Inflammatory macrophage (primary cell): ENCODE measurements around the gene TESK2.
"Not testable (repeated sequence)": the region's sequence is repeated elsewhere in the genome, so short reads cannot be mapped to it uniquely, and the experiment has no call there.

Experiments
- DNase-seq, 2 donors: peaks; one replicate each; pipeline ENCODE4 v3.0.0-alpha.2; 2020 to 2022
- total RNA-seq, 18 experiments: gene quantifications; one replicate each; lab custom pipeline; 2026; ENCODE audit warnings: mixed read lengths in 6 of 18, inconsistent platforms in 2 of 18; lab: John Stamatoyannopoulos, UW

Gene TESK2, protein sequence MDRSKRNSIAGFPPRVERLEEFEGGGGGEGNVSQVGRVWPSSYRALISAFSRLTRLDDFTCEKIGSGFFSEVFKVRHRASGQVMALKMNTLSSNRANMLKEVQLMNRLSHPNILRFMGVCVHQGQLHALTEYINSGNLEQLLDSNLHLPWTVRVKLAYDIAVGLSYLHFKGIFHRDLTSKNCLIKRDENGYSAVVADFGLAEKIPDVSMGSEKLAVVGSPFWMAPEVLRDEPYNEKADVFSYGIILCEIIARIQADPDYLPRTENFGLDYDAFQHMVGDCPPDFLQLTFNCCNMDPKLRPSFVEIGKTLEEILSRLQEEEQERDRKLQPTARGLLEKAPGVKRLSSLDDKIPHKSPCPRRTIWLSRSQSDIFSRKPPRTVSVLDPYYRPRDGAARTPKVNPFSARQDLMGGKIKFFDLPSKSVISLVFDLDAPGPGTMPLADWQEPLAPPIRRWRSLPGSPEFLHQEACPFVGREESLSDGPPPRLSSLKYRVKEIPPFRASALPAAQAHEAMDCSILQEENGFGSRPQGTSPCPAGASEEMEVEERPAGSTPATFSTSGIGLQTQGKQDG
- 4.5 to 11.9 (median 7.4) reads per million in 18 experiments for total RNA-seq

DNA sequence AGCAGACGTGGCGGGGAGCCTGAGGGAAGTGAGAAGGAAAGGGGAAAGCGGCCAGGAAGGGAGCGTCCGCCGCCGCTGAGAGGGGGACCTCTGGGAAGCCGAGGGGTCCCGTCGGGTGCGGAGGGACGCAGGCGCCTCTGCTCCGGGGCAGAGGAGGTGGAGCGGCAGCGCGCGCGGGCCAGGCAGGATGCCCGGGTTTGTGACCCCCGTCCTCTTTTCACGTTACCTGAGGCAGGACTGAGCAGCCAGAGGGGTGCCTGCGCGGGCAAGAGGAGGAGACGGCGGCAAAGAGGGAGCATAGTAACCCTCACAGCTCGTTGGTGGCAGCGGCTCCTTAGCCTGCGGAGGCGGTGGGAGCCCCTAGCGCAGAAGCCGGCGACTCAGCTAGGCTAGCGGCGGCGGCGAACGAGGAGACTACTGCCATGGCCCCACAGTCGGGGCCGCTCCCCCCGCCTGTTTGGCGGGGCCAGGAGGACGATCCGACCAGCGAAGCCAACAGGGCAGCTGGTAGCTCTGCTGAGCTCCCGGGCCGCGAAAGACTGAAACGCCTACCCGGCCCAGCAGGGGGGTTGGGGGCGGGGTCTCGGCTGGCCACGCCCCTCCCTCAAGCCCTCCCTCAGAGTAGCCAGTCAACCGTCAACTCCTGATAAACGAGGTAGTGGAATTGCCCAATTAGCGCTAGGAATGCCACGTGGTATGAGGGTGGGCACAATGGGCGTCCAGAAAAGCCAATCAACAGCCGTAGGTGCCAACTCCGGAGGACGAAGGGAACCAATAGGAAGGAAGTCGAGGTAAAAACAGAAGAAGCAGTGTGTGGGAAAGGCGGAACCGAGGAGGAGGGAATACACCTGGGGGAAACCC is at the start of gene TESK2:
Gene TESK2, minus strand, starts transcription at position 538 of the 861 bp plus-strand sequence. CDS start 33,378 bp downstream, outside the sequence.
- peak; percentile 98 to 99 for DNase-seq

DNA sequence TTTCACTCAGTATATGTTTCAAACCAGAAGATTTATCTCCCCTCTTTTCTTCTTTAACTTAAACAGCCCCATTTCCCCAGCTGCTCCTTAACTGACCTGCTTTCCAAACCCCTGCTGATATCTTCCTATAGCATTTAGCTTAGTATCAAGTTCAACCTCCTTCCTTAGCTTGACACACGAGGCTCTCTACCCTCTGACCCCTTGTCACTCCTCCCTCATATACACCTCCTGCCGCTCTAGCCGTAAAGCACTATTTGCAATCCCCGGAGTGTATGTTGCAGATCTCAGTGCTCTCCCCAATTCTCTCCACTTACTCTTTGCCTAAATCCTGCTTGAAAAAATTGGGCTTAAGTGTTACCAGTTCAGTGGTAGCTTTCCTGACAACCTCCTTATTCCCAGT is 45.9 kb upstream of the TESK2 start:
- no peak for DNase-seq

DNA sequence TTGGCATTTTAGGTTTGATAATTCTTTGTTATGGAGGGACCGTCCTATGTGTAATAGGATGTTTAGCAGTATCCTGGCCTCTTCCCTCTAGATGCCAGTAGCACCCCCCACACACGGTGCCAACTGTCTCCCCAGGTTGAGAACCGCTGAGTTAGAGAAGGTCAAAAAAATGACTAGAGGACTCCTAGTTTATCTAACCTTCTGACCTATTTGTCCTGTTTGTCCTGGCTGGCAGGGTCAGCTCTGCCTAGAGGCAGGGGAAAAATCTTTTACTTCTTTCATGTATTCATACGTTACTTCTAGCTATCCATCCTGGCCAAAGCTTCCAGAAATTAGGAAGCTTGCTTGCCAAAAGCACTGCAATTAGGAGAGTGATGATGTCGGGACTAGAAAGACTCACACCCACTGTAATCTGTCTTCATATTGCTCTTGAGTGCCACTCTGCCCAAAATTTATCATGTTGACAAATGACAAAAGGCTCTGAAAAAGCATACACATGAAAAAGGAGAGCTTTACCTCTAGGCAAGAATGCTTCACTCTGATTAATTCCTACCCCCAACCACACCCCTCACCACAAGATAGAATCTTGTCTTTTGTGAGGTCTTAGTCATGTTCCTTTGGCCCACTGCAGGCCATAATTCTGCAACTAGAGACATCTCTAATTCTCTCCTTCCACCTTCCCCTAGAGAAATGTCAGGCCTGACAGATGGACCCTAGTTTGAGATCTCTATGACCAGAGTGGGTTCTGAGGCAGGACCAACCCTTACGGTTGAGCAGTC is 45.2 kb upstream of the TESK2 start:
- no peak for DNase-seq

DNA sequence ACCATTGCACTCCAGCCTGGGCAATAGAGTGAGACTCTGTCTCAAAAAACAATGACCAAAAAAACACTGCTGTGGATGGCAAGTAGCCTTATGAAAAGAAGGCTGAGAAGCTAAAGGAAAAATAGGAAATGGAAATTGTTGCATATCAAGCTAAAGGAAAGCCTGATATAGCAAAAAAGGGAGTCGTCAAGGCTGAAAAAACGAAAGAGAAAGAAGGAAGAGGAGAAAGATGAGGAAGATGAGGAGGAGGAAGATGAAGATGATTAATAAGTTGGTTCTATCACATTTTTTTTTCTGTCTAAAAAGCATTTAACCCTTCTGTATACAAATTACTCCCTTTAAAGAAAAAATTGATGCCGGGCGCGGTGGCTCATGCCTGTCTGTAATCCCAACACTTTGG is 40.9 kb upstream of the TESK2 start:
- DNase-seq: peak in 1 of 2 donors; percentile 34

DNA sequence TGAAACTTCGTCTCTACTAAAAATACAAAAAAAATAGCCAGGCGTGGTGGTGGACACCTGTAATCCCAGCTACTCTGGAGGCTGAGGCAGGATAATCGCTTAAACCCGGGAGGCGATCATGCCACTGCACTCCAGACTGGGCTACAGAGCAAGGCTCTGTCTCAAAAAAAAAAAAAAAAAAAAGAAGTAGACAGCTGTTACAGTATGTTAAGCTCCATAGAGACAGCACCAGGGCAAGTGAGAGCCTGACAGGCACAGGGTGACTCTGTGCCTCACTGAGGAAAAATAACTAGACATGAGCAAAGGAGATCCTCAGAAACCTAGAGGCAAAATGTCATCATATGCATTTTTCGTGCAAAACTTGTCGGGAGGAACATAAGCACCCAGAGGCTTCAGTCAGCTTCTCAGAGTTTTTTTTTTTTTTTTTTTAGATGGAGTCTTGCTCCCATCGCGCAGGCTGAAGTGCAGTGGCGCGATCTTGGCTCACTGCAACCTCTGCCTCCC is 39.7 kb upstream of the TESK2 start:
- no peak for DNase-seq

DNA sequence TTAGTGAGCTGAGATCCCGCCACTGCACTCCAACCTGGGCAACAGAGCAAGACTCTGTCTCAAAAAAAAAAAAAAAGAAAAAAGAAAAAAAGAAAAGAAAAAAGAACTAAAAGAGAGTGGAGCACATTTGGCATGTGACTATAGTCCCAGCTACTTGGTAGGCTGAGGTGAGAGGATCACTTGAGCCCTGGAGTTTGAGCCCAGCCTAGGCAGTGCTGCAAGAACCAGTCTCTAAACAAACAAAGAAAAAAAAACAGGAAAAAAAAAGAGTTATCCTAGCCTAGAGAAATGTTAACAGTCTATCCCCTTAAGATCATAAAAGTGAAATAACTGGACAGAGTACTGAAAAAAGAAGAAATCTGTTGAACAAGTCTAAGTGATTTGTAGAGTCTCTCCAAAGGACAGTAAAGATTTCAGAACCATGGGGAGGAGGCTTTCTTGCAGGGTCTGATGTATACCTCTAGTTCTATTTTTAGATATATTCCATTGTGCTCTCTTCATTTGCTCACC is 35.2 kb upstream of the TESK2 start:
- DNase-seq: no peak

DNA sequence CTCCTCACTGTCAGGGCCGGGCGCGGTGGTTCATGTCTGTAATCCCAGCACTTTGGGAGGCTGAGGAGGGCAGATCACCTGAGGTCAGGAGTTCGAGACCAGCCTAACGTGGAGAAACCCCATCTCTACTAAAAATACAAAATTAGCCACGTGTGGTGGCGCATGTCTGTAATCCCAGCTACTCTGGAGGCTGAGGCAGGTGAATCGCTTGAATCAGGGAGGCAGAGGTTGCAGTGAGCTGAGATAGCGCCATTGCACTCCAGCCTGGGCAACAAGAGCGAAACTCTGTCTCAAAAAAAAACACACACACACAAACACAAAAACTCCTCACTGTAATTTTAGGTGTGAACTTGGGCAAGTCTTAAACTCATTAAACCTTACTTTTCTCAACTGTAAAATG is 33.0 kb upstream of the TESK2 start:
- not testable (repeated sequence) for DNase-seq

DNA sequence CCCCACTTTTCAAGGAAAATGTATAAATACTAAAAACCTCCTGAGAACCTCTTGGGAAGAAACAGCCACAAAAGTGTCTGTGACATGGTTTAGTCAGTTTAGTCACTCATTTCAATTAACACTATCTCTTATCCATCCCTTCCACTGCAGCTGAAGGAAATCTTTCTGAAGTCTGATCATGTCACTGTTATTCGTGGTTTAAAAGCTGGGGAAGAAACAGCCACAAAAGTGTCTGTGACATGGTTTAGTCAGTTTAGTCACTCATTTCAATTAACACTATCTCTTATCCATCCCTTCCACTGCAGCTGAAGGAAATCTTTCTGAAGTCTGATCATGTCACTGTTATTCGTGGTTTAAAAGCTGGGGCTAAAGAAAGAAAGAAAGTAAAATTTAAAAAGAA is 32.6 kb upstream of the TESK2 start:
- not testable (repeated sequence) for DNase-seq

DNA sequence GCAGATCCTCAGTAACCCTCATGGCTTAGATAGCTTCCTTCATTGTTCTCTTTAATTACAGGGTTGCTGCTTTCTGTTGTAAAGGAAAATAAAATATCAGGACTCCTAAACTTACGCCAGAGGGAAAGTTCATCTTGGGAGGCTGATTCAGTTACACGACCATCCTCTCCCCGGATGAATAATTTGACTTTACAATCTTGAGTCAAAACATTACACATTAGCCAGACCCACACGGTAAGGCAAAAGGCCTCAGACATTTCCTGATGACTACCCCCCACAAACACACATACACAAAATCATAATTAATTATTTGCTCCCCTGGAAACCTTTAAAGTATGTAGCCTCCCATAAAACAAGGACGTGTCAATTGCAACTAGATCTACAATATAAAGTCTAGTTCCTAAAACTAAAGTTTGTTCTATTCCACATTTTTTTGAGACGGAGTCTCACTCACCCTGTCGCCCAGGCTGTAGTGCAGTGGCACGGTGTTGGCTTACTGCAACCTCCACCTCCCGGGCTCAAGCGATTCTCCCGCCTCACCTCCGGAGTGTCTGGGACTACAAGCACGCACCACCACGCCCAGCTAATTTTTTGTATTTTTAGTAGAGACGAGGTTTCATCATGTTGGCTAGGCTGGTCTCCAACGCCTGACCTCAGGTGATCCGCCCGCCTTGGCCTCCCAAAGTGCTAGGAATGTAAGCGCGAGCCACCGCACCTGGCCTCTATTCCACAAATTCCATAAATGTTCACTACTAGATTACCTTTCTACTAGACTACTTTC is 31.6 kb upstream of the TESK2 start:
- DNase-seq: no peak

DNA sequence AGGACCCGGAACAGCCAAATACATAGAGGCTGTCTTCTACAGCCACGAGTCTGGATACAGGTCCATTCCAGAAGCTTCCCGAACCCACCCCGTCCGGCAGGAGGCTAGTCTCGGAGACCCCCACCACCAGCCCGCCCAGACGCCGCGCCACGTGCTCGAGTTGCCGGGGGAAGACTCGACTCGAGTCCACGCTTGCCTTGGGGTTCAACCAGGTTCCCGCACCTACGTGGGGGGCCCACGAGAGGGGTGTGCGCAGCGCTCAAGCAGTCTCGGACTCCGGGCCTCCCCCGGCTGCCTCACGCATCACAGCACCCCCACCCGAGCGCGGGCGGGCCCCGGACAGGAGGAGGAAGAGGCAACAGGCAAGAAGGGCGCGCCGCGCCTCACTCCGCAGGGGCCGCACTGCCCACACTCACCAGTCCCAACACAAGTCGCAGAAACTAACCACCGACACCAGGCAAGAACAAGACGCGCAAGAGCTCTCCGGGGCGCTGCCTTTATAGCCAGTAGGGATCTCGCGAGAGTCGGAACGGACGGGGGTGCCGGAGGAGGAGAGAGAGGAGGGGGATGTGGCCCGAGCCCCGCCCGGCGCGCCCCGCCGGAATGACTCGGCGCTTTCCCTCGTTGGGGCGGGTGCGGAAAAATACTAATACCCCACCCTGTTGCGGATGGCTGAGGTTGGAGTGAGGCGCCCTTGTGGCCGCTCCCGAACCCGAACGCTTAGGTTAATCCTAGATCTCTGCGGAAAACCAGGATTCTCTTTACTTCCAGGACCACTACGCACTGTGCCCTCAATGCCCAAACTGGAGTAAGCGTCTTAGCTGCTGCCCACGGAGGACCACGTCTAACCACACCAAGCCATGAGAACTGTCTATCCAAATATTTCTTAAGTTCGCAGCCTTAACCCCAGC is 30.7 kb upstream of the TESK2 start, which contains the start of gene PRDX1:
Gene PRDX1, minus strand, starts transcription at position 472 of the 911 bp plus-strand sequence. CDS start 2,841 bp downstream, outside the sequence.
- DNase-seq: peak; percentile 98 to 100

DNA sequence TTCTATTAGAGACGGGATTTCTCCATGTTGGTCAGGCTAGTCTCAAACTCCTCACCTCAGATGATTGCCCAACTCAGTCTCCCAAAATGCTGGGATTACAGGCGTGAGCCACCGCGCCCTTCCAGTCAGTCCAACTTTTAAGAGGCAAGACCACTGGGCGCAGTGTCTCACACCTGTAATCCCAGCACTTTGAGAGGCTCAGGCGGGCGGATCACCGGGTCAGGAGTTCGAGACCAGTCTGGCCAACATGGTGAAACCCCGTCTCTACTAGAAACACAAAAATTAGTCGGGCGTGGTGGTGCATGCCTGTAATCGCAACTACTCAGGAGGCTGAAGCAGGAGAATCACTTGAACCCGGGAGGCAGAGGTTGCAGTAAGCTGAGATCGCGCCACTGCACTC is 28.8 kb upstream of the TESK2 start:
- DNase-seq: not testable (repeated sequence)

DNA sequence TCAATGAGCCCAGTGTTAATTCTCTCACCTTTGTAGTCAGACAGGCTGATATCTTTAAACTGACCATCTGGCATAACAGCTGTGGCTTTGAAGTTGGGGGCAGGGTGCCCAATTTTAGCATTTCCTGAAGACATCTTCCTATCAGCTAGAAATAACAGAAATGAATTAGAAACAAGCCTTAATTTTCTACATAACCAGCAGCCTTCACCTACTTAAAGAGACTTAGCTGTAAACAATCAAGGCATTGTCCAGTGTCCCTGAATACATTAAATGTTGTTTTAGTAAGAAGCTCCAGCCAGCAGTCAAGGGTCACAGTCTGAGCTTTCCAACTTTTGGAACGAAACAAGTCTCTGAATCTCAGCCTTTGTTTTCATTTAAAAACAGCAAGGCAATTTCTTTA is 27.9 kb upstream of the TESK2 start:
- no peak for DNase-seq

DNA sequence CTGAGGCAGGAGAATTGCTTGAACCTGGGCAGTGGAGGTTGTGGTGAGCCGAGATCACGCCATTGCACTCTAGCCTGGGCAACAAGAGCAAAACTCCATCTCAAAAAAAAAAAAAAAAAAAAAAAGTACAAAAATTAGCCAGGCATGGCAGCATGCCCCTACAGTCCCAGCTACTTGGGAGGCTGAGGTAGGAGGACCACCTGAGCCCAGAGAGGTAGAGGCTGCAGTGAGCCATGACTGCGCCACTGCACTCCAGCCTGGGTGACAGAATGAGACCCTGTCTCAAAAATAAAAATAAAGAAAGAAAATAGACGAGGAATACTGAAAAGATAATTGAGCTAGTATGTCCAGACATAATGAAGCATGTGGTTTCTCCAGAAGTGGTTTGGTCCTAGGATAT is 27.4 kb upstream of the TESK2 start:
- not testable (repeated sequence) for DNase-seq

DNA sequence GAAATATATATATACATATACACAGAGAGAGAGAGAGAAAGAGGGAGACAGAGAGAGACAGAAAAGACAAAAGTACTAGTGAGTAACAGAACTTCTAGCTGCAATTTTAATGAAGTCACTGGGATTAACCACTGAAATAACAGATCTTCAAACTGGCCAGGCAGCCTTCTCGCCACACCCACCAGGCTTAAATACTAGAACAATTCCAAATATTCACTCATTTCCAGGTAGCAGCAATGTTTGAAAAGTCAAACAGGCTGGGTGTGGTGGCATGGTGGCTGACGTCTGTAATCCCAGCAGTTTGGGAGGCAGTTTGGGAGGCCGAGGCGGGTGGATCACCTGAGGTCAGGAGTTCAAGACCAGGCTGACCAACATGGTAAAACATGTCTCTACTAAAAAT is 25.5 kb upstream of the TESK2 start:
- DNase-seq: no peak

DNA sequence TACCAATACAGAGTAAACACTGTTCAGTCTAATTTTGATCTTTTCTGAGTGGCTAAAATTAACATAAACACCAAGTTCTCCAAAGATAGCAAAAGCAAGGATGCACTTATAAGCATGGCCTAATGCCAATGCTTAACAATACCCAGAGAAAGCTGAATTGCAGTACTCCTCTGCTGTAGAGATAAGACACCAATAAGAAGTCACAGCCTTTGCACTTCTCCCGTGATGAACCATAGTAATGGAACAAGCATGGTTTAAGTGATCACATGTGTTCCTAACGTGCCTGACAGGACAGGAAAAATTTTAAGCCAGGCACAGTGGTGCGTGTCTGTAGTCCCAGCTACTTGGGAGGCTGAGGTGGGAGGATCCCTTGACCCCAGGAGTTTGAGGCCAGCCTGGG is 25.1 kb upstream of the TESK2 start:
- no peak for DNase-seq

DNA sequence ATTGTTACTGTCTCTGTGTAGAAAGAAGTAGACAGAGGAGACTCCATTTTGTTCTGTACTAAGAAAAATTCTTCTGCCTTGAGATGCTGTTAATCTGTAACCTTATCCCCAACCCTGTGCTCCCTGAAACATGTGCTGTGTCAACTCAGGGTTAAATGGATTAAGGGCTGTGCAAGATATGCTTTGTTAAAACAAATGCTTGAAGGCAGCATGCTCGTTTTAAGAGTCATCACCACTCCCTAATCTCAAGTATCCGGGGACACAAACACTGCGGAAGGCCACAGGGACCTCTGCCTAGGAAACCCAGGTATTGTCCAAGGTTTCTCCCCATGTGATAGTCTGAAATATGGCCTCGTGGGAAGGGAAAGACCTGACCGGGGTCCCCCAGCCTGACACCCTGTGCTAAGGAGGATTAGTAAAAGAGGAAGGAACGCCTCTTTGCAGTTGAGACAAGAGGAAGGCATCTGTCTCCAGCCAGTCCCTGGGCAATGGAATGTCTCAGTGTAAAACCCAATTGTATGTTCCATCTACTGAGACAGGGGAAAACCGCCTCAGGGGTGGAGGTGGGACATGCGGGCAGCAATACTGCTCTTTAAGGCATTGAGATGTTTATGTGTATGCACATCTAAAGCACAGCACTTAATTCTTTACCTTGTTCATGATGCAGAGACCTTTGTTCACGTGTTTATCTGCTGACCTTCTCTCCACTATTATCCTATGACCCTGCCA is 22.7 kb upstream of the TESK2 start:
- not testable (repeated sequence) for DNase-seq

DNA sequence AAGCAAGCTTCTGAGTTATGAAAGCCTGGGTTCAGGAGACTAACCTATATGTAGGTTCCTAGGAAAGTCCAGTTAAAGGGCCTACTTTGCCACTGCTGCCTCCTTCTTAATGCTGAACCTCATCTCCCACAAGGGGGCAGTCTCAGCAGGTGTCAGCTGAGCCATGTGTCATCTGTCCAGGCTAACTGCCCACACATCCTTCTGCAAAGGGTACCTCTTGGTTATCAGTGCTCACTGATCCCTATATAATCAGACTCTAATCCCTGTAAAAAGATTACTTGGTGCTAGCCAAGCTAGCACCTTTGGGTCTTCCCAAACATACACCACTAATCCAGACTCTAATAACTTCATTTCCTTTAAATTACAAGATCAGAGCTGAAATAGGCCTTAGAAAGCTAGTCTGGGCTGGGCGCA is 21.7 kb upstream of the TESK2 start:
- peak; percentile 67 to 85 for DNase-seq

DNA sequence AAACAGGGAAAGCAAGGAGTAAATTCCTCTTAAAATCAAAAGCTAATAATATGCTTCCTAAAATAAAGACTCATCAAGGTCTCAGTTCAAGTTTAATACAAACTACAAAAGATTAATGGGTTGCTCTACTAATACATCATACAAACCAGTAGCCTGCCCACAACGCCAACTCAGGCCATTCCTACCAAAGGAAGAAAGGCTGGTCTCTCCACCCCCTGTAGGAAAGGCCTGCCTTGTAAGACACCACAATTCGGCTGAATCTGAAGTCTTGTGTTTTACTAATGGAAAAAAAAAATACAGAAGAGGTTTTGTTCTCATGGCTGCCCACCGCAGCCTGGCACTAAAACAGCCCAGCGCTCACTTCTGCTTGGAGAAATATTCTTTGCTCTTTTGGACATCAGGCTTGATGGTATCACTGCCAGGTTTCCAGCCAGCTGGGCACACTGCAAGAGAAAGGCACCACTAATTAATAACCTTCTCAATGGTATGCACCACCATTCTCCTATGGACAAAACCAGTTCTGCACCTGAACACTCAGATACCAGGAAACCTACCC is 20.1 kb upstream of the TESK2 start:
- DNase-seq: no peak
